IPS-18c (cell line): ENCODE data around the gene KRTAP10-4.
"Not testable (repeated sequence)": the region's sequence is repeated elsewhere in the genome, so short reads cannot be mapped to it uniquely, and the experiment has no call there.

Experiments
- H3K4me3 ChIP-seq: 2 replicates; pipeline ENCODE4 v1.7.0; 2013; ENCODE audit warnings: low read depth, mild to moderate bottlenecking, low read length, moderate library complexity; ENCODE audit not compliant: insufficient read depth
- H3K9me3 ChIP-seq: one replicate; pipeline ENCODE4 v1.6.1; 2013; ENCODE audit warnings: mild to moderate bottlenecking, low read length, moderate library complexity; ENCODE audit not compliant: control insufficient read depth, insufficient read depth

KRTAP10-4 gene, protein sequence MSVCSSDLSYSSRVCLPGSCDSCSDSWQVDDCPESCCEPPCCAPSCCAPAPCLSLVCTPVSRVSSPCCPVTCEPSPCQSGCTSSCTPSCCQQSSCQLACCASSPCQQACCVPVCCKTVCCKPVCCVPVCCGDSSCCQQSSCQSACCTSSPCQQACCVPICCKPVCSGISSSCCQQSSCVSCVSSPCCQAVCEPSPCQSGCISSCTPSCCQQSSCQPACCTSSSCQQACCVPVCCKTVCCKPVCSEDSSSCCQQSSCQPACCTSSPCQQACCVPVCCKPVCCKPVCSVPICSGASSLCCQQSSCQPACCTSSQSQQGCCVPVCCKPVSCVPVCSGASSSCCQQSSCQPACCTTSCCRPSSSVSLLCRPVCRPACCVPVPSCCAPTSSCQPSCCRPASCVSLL

DNA sequence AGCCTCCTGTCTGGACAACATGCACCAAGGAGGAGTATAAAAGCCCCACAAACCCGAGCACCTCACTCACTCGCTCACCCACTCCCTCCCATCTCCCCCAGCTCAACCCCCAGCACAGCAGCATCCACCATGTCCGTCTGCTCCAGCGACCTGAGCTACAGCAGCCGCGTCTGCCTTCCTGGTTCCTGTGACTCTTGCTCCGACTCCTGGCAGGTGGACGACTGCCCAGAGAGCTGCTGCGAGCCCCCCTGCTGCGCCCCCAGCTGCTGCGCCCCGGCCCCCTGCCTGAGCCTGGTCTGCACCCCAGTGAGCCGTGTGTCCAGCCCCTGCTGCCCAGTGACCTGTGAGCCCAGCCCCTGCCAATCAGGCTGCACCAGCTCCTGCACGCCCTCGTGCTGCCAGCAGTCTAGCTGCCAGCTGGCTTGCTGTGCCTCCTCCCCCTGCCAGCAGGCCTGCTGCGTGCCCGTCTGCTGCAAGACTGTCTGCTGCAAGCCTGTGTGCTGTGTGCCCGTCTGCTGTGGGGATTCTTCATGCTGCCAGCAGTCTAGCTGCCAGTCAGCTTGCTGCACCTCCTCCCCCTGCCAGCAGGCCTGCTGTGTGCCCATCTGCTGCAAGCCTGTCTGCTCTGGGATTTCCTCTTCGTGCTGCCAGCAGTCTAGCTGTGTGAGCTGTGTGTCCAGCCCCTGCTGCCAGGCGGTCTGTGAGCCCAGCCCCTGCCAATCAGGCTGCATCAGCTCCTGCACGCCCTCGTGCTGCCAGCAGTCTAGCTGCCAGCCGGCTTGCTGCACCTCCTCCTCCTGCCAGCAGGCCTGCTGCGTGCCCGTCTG, at the start of gene KRTAP10-4:
Gene KRTAP10-4, plus strand, starts transcription at position 100 of the 827 bp plus-strand sequence. Its CDS starts 30 bp downstream, at position 130.
- H3K9me3 ChIP-seq, H3K4me3 ChIP-seq: not testable (repeated sequence)

DNA sequence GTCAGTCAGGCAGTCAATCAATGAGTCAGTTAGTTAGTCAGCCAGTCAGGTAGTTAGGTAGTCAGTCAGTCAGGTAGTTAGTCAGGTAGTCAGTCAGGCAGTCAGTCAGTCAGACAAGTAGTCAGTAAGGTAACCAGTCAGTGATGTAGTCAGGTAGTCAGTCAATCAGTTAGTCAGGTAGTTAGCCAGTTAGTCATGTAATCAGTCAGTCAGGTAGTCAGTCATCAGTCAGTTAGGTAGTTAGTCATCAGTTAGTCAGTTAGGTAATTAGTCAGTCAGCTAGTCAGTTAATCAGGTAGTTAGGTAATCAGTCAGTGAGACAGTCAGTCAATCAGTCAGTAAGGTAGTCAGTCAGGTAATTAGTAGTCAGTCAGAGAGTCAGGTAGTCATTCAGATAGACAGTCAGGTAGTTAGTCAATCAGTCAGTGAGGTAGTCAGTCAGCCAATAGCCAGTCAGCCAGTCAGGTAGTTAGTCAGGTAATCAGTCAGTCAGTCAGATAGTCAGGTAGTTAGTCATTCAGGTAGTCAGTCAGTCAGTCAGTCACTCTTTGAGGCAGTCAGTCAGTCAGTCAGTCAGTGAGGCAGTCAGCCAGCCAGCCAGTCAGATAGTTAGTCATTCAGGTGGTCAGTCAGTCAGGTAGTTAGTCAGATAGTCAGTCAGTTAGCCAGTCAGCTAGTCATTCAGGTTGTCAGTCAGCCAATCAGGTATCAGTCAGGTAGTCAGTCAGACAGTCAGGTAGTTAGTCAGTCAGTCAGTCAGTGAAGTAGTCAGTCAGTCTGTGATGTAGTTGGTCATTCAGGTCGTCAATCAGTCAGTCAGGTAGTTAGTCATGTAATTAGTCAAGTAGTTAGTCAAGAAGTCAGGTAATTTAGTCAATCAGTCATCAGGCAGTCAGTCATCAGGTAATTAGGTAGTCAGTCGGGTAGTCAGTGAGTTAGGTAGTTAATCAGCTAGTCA, 48.8 kb upstream of the KRTAP10-4 start:
- peaks cover 4% of the 10 kb centered on the region for H3K9me3 ChIP-seq
- no peak overlapping the region for H3K4me3 ChIP-seq

DNA sequence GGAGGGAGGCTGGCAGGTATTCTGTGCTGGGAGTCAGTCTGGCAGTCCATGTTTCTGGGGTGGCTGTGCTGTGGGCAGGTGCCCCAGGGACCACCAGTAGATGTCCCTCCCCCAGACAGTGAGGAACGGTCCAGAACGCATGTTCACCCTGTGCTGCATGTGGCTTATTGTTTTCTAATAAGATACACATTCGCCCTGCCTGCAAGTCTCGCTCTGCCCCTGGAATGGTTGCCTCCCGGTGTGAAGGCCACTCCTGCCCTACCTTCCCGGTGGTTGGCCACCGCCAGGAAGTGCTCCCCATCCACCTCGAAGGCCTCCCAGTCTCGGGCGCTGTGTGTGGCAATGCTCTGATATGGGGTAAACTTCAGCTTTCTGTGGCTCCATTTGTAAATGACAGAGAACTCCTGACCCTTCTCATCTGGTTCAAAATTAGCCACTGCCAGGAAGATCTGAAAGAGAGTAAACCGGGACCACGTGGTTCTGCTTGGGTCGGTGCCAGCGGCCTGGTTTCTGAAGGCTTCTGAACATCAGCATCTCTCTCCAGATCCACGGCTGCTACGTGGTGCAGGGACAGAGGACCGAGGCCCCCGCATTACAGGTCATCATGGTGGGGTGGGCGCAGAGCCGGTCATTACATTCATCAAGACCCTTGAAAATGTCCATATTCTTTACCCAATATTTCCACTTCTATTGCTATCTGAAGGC, 48.0 kb upstream of the KRTAP10-4 start:
- Histone ChIP-seq H3K9me3 (peaks cover 4% of the 10 kb centered on the region), H3K4me3 (no peak overlapping the region)

DNA sequence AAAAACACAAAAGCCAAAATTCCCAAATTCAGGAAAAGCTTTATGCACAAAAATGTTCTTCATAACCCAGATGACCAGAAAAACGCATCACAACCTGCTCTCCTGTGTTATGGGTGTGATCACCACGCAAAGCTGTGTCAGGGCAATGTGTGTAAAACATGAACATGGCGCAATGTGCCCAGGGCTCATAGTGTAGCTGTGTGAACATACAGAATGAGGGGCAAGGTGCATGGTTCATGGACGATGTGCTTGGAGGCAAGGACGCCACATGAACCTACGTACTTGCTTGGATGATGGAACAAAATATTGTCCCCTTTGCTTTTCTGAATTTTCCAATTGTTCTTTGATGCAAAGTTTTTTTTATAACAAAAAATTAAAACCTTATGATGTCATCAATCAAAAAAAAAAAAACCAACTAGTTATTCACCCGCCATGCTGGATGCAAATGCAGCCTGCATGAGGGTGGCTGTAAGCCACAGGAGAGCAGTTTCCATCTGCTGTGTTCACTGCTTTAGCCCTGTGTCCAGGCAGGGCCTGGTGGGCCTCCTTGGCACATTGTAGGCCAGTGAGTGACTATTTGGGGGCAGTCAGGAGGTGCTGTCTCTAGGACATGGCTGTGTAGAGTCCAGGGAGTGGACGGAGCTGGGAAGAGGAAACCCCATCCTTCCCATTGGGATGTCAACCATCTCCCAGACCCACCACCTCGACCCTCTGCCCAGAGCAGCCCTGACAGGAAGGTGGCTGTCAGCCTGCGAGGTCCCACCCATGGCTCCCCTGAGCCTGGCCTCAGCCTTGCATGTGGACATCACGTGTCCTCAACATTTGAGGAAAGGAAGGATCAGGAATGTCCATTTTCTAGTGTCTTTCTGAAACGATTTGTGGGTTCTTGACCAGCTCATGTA, 47.2 kb upstream of the KRTAP10-4 start:
- Histone ChIP-seq H3K9me3 (peaks cover 2% of the 10 kb centered on the region), H3K4me3 (no peak overlapping the region)

DNA sequence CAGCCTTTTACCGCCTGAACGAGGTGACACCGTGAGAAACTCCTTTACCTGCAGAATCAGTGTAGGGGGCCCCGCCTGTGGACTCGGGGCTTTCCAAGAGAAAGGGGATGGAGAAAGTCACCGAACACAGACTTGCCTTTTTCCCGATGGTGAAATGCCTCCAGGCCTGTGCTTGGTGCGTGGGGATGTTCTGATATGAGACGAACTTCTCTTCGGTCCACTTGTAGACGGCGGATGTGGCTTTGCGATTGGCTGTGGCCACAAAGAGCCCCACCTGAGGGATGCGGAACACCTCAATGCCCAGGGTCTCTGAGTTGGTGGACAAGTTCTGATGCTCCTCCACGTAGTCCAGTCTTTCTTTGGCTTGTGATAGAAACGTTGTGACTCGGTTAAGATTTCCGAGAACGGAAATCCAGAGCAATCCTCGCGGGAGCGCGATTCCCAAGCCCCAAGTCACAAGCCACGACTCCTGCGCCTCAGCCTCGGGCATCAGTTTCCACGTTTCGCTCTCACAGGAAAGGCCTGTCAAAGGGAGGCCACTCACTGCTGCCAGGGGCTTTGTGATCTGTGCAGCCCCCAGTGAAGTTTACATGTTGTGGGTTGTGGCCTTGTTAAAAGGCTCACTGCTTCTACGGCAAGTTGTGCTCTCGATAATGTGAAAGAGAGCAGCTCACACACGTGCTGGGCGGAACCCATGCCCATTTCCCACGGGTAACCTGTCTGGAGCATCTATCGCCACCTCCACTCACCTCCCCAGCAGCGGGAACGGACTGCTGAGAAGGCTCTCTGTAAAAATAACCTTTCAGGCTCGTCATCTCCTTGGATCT, 46.2 kb upstream of the KRTAP10-4 start:
- Histone ChIP-seq H3K9me3 (peaks cover 2% of the 10 kb centered on the region), H3K4me3 (no peak overlapping the region)

DNA sequence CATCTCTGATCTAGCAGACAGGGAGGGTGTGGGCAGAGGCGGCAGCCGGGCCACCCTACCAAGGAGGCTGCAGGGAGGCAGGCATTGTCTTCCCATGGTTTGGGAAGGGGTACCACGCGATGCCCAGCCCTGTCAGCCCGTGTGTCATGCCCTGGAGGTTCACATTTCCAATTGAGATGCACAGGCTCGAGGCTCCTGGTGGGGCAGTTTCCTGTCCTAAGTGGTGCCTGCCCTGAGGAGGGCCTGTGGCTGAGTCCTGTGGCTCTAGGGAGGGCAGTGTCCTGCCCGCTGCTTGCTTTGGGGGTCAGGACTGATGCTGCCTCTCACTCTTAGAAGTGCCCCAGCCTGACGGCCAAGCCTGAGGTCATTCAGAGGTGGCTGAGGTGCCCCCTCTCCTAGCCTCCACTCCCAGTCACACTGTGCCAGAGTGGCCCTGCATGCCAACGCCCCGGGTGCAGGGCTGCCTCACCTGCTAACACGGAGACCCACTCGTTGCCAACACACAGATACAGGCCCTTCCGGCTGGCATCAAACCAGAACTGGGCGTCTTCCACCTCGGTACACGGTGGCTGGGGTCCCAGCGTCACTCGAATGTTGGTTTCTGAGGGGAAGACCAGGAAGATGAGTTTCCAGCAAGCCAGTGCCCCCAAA, 45.4 kb upstream of the KRTAP10-4 start:
- H3K9me3 ChIP-seq, result peaks cover 2% of the 10 kb centered on the region
- no peak overlapping the region for H3K4me3 ChIP-seq

DNA sequence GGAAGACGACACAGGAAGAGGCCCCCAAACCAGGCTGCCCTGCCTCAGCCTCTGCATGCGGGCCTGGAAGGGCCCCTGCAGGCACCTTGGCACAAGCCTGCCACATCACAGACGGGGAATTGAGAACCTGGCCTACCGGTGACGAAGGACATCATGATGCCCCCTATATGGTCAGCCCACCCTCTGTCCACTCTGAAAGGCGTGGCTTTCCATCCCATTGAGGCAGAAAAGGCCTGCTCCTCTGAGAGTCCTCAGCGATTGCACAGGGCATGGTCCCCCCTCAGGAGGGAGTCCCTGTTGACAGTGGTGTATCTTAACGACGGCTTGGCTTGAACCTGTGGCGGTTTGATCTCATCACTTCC, 44.9 kb upstream of the KRTAP10-4 start:
- peaks cover 2% of the 10 kb centered on the region for H3K9me3 ChIP-seq
- H3K4me3 ChIP-seq, result no peak overlapping the region

DNA sequence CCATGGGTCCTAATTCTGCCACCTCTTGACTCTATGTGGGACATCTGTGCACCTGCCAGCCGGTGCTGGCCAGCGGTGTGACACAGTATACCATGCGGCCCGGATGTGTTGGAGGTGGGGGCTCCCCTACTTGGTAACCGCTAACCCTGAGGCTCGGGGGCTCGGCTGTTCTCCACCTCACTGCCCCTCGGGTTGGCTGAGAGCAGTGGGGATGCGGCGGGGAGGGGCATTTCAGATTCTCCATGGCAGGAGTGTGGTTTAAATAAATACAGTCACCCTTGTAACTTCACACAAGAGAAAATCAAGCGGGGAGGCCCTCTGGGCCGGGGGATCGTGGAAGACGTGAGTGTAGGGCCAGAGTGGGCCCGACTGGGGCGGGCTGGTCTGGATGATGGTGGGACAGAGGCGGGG, 44.5 kb upstream of the KRTAP10-4 start:
- Histone ChIP-seq H3K4me3 (no peak overlapping the region), H3K9me3 (peaks cover 2% of the 10 kb centered on the region)

DNA sequence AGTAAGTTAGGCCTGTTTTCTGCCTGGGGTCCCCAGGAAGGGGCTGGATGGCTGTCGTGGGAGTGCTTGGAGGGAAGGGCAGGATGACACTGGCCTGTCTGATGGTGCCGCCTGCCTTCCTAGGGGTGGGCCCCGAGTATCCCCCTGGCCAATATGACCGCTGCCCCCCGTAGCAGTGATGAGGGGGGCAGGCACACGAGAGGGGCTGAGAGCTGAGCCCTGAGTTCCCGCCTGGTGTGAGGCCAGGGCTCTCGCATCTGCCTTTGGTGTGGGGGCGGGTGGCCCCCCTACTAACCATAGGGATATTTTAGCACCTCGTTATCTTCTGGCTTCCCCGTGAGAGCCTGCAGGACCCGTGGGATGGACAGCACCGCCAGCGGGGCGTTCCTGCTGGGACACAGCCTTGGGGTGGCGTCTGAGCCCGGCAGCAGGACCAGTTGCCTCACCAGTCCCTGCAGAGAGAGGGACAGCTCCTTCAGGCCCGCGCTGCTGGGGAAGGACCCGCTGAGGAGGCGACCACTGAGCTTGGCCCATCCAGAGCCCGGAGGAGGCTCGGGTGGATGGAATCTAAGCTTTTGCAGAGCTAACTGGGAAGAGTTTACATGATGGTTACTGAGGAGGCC, 43.9 kb upstream of the KRTAP10-4 start:
- peaks cover 2% of the 10 kb centered on the region for H3K9me3 ChIP-seq
- H3K4me3 ChIP-seq, result no peak overlapping the region

DNA sequence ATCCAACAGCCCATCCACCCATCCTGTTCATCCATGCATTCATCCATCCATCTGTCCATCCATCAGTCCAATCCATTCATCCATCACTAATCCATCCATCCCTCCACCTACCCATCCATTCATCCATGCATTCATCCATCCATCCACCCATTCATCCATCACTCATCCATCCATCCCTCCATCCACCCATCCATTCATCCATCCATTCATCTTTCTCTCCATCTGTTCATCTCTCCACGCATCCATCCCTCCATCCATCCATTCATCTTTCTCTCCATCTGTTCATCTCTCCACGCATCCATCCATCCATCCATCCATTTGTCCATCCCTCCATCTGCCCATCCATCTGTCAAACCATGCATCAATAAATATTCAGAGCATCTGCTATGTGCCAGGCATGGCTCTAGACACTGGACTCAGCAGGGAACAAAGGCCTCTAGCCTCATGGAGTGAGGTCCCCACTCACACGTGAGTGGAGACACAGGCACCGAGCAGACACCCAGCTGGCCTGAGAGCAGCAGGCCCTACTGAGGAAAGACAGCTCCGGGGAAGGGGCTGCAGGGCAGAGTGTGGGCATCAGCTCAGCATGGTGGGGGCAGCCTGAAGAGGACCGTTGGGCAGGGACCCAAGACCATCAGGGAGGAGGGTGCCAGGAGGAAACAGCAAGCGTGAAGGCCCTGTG, 43.2 kb upstream of the KRTAP10-4 start:
- peaks cover 2% of the 10 kb centered on the region for H3K9me3 ChIP-seq

DNA sequence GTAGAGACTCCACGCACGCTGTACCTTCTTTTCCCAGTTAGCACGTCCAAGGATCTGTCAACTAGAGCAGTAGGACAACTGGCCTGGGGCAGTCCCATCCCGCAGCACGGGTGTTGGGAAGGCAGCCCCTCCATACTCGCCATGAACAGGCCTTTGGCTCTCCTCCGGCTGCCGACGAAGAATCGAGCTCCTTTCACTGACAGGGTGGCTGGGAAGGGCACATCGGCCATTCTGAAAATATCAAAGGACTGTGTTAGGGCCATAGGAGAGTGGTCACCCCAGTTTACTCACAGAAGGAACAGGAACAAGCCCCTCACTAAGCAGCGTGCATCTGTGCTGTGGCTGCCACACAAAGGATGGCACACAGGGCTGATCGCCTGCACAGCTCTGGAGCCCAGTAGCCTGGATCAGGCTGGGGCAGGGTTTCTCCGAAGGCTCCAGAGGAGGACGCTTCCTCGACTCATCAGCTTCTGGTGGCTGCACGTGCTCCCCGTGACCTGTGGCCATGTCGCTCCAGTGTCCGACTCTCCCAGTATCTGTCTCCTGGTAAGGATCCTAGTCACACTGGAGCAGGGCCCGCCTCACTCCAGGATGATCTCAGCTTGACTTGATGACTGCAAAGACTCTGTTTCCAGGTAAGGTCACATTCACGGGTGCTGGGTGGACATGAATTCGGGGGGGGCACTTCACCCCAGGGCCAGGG, 42.5 kb upstream of the KRTAP10-4 start:
- H3K9me3 ChIP-seq, result peaks cover 2% of the 10 kb centered on the region

More for the DNA sequence above, 43.2 kb upstream of the KRTAP10-4 start:
- no peak overlapping the region for H3K4me3 ChIP-seq

DNA sequence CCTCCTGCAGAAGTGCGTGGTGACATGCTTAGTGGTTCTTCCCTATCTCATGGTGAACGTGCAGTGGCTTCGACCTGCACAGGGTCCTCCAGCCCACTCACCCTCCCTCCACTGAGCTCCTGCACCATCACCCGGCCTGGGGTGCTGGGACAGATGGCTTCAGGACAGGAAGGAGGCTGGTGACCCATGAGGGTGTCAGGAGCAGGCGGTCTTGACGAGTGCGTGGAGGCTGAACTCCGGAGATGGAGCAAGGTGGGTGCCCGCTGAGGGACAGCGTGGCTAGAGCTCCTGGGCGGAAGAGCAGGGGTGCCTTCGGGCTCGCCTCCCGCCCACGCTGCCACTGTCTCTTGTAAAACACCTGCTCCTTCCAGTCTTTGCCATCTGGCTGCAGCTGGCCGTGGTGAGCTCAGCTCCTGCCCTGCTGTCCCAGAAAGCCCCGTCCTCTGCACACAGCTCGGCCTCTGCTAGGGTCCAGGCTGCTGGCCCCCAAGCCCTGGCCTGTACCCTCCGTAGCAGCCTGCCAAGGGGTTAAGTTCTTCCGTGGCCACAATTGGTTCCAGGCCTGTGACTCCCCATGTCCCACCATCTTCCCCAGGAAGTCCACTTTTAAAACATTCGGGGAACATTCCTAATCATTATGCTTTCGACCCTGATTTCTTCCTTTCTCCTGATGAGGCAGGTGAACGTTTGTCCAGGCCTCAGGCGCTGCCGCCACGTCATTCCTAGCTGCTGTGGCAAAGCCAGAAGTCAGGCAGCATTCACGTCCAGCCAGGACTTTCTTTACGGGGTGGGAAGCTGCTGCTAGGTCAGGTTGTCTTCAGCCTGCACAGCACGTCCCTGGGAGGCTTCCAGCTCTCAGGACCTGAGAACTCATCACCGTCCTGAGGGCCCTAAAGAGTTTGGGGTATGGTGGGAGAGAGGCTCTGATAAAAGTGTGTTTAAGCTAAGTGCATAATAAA, 41.6 kb upstream of the KRTAP10-4 start:
- peaks cover 2% of the 10 kb centered on the region for H3K9me3 ChIP-seq
- H3K4me3 ChIP-seq, result no peak overlapping the region

More for the DNA sequence above, 42.5 kb upstream of the KRTAP10-4 start:
- no peak overlapping the region for H3K4me3 ChIP-seq
